Hematopoietic multipotent progenitor cell (in vitro differentiated cells): ENCODE measurements around the gene FARP1. TPM values are rescaled to one million over a fixed set of nuclear protein-coding genes. Genes with fewer than 3 reads are reported as not detected.
A peak's percentile ranks its signal among the peaks of the same experiment; 100 is the strongest.

Experiments used
- DNase-seq, 3 donors: peaks; one replicate each; pipeline ENCODE4 v3.0.0-alpha.2; 2011 to 2015; ENCODE audit warnings: low read depth in 2 of 3, low spot score in 2 of 3
- total RNA-seq: library from RNA; depleted of rRNA; stranded (reverse); fragments of >200 nt; gene quantifications from one replicate; pipeline ENCODE4 v1.2.3, GENCODE V29; 2012

Gene FARP1
- total RNA-seq, 1 donor: 0.27 TPM

DNA sequence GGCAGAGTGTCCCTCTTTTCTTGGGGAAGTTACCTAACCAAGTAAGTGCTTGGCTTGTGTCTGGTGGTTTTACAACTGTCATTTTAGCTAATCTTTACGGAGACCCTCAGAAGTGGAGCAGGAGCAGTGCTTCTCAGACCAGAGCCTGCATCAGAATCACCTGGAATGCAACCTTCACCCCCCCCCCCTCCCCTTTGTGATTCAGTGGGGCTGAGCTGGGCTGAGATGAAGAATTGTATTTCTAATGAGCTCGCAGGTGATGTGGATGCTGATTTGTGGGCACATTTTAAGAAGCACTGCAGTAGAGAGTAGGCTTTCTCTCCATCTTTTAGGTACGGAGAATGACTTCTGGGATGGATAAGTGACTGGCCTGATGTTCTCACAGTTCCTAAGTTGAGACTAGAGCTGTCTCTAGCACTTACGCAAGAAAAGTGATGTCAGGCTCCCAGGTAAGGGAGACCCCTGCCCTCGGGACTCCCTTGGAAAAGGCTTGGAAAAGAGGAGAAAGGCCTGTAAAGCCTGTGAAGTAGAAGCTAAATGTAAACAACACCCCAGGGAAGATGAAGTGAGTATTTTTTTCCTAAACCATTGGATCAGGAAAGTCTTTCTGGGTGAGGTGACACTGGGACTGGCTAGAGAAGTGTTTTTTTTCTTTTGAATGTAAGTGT, 57.5 kb downstream of the FARP1 start:
- DNase-seq: no peak

GRCh38 chr13:98201189-98201588, 58.3 kb downstream of the FARP1 start:
- DNase-seq: no peak

DNA sequence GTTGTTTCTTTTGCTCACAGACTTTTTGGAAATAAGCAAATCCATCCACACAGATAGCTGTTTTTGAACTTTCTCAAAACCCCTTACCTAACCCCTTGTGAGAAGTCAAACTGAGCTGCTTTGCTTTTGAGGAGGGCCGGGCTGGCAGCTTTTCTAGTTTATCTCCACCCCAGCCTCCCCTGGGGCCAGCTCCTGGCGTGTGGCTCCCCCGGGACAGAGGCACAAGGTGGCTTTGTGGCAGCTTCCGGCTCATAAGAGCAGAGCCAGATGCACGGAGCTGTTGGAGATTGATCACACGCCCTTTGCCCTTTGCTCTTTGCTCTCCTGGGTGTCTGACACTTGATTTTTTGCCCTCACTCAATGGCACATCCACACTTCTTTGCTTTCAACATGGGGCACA, 59.1 kb downstream of the FARP1 start:
- DNase-seq: no peak

GRCh38 chr13:98203646-98204326, 60.9 kb downstream of the FARP1 start:
- DNase-seq: no peak

- DNase-seq: no peak
Observed at GRCh38 chr13:98204546-98204945, 61.7 kb downstream of the FARP1 start.

DNA sequence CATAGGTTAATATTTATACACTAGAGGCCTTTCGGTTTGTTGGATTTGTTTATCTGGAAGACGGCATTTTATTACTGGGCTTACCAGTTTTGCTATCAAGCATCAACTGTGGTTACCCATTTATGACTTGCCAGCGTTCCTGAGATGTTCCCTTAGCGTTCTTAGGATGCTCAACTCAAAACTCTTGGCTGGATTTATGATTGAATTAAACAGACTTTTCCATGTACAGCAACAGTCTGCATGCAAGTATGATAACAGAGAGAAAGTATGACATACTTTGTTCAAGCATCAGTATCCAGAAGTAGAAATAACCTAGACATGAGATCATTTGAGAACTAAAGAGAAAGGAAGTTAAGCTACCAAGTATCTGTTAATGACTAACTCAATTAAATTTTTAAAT, 64.1 kb downstream of the FARP1 start:
- DNase-seq: no peak

- DNase-seq: no peak
Observed at GRCh38 chr13:98207416-98207815, 64.5 kb downstream of the FARP1 start.

DNA sequence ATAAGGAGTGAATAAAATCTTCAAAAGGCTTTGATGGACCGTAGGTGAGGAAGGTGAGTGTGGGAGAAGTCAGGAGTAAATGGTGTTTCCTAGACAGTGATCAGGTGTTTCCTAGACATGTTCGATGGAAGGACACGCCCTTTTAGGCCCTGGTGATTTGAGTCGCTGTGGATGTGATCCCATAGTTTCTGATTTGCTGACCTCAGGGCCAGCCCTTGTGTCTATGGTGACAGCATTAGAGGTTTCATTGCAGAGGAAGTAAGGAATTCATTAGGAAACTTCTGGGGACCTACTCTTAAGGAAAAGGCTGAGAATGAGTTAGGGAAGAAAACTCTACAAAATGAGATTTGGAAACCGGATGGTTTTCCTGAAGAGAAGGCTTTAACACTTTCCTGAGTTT, 65.7 kb downstream of the FARP1 start:
- DNase-seq: no peak

- no peak for DNase-seq
Observed at GRCh38 chr13:98212763-98213162, 69.9 kb downstream of the FARP1 start.

- DNase-seq: no peak
Observed at GRCh38 chr13:98213354-98213753, 70.5 kb downstream of the FARP1 start.

DNA sequence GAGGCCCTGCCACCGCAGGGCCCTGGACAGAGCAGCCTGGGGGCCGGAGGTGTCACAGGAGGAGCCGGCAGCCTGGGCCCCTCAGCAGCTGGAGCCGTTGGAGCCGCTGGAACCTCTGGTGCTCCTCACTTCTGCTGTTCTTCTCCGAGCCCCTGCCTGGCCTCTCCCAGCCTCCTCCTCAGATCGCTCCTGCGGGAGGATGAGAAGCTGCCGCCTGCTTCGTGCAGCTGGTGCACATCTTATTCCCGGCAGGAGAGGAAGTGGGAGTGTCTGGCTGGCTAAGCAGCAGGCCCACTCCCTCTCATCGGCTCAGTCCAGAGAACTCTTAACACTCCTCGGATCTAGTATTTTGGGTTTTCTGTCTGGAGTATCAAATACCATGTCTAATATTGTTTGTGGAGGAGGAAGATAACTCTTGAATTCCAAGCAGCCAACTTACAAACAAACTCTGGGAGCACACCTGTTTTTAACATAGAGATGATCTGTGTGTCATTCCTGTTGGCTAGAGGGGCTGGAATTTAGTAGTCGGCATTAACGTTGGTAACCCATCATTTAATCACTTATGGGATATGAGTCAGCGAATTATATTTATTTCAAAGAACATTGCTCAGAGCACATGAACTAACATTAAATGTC, 71.2 kb downstream of the FARP1 start:
- no peak for DNase-seq

GRCh38 chr13:98214707-98215106, 71.8 kb downstream of the FARP1 start:
- DNase-seq: no peak

GRCh38 chr13:98215508-98215907, 72.6 kb downstream of the FARP1 start:
- no peak for DNase-seq

- DNase-seq: no peak
Observed at GRCh38 chr13:98216135-98216565, 73.3 kb downstream of the FARP1 start.

- DNase-seq: no peak
Observed at GRCh38 chr13:98216711-98217285, 73.9 kb downstream of the FARP1 start.

- no peak for DNase-seq
Observed at GRCh38 chr13:98217597-98217996, 74.7 kb downstream of the FARP1 start.

DNA sequence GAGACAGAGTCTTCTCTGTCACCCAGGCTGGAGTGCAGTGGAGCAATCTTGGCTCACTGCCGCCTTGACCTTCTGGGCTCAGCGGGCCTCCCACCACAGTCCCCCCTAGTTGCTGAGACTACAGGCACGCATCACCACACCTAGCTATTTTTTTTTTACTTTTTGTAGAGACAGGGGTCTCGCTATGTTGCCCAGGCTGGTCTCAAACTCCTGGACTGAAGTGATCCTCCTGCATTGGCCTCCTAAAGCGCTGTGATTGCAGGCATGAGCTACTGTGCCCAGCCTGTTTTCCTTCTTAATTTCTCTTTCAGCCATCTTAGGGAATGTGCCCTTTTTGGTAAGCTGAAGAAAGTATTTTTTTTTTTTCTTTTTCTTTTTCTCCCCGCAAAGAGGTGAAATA, 76.8 kb downstream of the FARP1 start:
- DNase-seq: no peak

DNA sequence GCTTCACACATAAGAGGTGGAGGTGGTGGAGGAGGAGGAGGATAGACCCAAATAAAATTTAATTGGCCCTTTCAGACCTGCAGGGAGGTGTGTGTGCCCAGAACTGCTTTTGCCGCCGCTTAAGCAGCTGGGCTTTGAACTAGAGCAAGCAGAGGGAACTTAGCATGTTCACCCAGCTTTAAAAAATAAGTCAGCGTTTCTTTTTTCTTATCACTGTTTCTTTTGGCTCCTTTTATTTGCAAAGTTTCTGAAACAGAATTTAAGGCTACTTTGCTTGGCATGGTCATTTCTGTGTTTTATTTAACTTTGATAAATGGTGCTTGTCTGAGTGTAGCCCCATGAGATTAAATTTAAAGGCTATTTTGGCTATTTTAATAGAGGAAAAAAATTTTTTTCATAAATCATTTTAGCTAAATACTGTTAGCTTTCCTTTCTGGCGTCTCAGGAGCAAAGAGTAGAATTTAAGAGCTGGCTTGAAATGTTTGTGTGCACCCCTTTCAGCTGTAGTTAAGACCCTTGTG, 77.4 kb downstream of the FARP1 start:
- no peak for DNase-seq

GRCh38 chr13:98221234-98221633, 78.3 kb downstream of the FARP1 start:
- no peak for DNase-seq

DNA sequence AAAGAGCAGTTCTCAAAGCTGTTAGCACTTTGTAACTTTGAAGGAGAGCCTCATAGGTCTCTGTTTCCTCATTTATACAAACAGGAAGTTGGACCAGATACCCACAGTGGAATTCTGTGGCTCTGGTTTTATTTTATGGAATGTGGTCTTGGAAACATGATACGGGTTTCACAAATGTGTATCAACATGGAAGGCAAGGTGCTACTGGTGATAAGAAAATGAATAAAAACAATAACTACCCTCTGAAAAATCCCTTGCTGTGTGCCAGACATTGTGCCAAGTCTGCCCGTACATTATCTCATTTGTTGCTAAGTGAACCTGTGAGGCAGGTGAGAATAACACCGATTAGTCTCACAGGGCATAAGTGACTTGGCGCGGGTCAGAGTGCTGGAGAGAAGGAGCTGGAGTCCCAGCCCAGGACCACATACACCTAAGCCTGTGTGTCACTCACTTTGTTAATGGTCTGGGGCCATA, 79.2 kb downstream of the FARP1 start:
- DNase-seq: no peak

GRCh38 chr13:98222816-98223215, 79.9 kb downstream of the FARP1 start:
- DNase-seq: peak in 1 of 3 donors; percentile 4
